ENCODE results near the gene GABARAPL2.
"Not testable (repeated sequence)": the region's sequence is repeated elsewhere in the genome, so short reads cannot be mapped to it uniquely, and the experiment has no call there.

The GABARAPL2 gene

GRCh38 chr16:75591927-75592326 is 25.7 kb downstream of the GABARAPL2 start:
- not testable (repeated sequence) for DNase-seq (ENCODE audit: low spot score)

- DNase-seq (ENCODE audit: low spot score) = no peak
These were observed 27.1 kb downstream of the GABARAPL2 start for GRCh38 chr16:75593308-75593707.

- peak; percentile 13 for DNase-seq (ENCODE audit: low spot score)
These were observed 27.9 kb downstream of the GABARAPL2 start for GRCh38 chr16:75593825-75594820.

GRCh38 chr16:75599452-75600277 is 33.5 kb downstream of the GABARAPL2 start:
- DNase-seq (ENCODE audit: low spot score) = no peak

GRCh38 chr16:75603241-75603640 is 37.1 kb downstream of the GABARAPL2 start:
- no peak for DNase-seq (ENCODE audit: low spot score)

- no peak for DNase-seq (ENCODE audit: low spot score)
These were observed 40.3 kb downstream of the GABARAPL2 start for GRCh38 chr16:75606507-75606906.

DNA sequence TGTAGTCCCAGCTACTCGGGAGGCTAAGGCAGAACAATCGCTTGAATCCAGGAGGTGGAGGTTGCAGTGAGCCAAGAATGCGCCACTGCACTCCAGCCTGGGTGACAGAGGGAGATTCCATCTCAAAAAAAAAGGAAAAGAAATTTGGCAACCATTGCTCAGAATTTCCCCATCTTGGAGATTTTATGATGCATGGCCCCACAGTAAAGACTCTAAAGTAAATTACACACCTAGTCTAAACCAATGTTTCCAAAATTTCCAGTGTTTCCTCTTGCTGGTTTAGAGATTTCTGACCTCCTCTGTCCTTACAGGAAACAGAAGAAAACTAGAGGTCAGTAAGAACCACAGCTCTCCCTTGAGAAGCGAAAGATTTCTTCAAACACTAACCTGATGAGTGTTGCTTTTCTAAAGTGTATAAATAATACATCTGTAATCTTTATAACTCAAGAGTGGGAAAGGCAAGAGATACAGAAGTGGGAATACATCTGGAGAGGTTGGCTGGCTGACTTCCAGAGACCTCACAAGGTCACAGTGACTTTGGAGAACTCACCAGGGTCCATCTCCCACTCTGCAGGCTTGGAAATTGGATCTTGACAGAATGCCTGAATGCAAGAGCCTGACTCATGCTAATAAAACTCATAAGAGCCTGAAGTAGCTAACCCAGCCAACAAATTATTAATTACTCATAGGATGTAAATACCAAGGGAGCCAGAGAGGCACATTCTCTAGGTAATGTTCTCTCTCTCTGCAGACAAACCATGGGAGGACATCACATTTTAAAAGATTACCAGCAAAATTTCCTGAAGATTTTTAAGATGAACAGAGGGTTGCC is 48.1 kb downstream of the GABARAPL2 start:
- DNase-seq (ENCODE audit: low spot score) = no peak

- DNase-seq (ENCODE audit: low spot score) = no peak
These were observed 49.4 kb downstream of the GABARAPL2 start for GRCh38 chr16:75615619-75616018.

- no peak for DNase-seq (ENCODE audit: low spot score)
These were observed 50.4 kb downstream of the GABARAPL2 start for GRCh38 chr16:75616521-75617010.

- no peak for DNase-seq (ENCODE audit: low spot score)
These were observed 50.9 kb downstream of the GABARAPL2 start for GRCh38 chr16:75617121-75617520.

DNA sequence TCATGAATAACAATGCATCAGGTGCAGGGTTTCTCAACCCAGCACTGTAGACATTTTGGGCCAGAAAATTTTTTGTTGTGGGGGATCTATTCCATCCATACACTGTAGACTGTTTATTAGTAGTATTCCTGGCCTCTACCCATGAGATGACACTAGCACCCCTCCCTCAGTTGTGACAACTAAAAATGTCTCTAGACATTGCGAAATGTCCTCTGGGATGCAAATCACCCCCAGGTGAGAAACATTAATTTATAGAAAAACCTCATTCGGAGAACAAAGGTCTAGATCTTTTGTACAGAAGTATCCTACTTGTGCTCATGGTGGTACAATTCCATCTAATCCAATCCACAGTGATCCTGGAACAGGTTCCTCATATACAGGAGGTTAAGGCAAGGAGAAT is 52.6 kb downstream of the GABARAPL2 start:
- DNase-seq (ENCODE audit: low spot score) = no peak

- DNase-seq (ENCODE audit: low spot score) = no peak
These were observed 54.4 kb downstream of the GABARAPL2 start for GRCh38 chr16:75620326-75621169.

- DNase-seq (ENCODE audit: low spot score) = no peak
These were observed 54.9 kb downstream of the GABARAPL2 start for GRCh38 chr16:75621170-75621477.

- peak; percentile 90 for DNase-seq (ENCODE audit: low spot score)
These were observed 56.8 kb downstream of the GABARAPL2 start, which contains the start of gene ADAT1 for GRCh38 chr16:75622761-75623605. Gene ADAT1 (minus strand): TSS chr16:75623281. CDS start chr16:75620799, 2,482 bp downstream.

DNA sequence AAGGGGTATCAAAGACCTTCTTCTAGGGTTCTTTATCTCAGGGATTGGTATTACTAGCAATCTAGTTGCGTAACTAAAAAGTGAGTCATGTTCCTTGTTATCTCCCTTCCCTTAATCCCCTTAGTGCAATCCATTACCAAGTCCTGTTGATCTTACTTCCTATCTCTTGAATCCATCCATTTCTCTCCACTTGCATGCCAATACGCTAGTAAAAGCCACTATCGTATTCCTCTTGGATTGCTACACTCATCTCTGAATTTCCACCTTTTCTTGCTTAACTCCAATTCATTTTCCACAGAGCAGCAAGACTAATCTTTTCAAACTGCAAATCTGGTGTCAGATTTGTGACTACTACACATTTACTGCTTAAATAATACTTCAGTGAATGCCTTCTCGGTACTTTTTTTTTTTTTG is 58.7 kb downstream of the GABARAPL2 start:
- peak; percentile 32 for DNase-seq (ENCODE audit: low spot score)

DNA sequence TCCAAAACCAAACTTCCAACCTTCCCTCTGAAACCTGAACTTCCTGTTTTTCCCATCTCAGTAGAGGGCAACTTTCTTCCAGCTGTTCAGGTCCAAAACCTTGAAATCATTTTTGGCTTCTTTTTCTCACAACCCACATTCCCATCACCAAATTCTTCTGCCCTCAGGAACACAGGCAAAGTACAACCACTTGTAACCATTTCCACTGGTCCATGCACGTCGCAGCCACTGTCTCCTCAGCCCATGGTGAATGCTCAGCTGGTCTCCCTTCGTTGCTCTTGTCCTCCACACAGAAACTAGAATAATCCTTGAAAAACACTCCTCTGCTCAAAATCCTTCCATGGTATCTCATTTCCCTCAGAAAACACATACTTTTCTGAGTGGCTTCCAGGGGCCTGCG is 60.6 kb downstream of the GABARAPL2 start:
- DNase-seq (ENCODE audit: low spot score) = no peak

All from HuH-7 (cell line).